MCF 10A (cell line): ENCODE measurements around the gene FARS2. TPM values are rescaled to one million over a fixed set of nuclear protein-coding genes. Genes with fewer than 3 reads are reported as not detected.

ENCODE experiments used
- BruUV-seq: library from RNA; stranded (reverse); fragments of 400-500 nt; replicated peaks from 2 replicates; lab custom pipeline; 2021; lab: Mats Ljungman, UMichigan
- CTCF ChIA-PET: fragments of 300-600 bp; sonication (Branson Sonifier 250); formaldehyde crosslinking; extraction: SDS; loops from one replicate; lab custom pipeline; 2021; ENCODE audit warnings: antibody characterized with exemption, inconsistent platforms; lab: Yijun Ruan, JAX
- POLR2A ChIA-PET: fragments of 300-600, 350-650 bp; sonication (Branson Sonifier 250); formaldehyde crosslinking; extraction: SDS; loops from one replicate; lab custom pipeline; 2020; ENCODE audit warnings: antibody characterized with exemption, inconsistent platforms; lab: Yijun Ruan, JAX
- DNase-seq: peaks from one replicate; pipeline ENCODE4 v3.0.0-alpha.2; 2018; ENCODE audit not compliant: unreplicated experiment
- H3K27ac Mint-ChIP-seq: one replicate; pipeline ENCODE4 v1.8.0; 2022; ENCODE audit warnings: mild to moderate bottlenecking, low read depth, mixed read lengths; ENCODE audit not compliant: unreplicated experiment
- H3K27me3 Mint-ChIP-seq: one replicate; pipeline ENCODE4 v1.8.0; 2022; ENCODE audit warnings: mixed read lengths; ENCODE audit not compliant: insufficient read depth, unreplicated experiment
- H3K36me3 Mint-ChIP-seq: one replicate; pipeline ENCODE4 v1.8.0; 2022; ENCODE audit warnings: mild to moderate bottlenecking, moderate library complexity, mixed read lengths; ENCODE audit not compliant: insufficient read depth, unreplicated experiment
- H3K4me1 Mint-ChIP-seq: one replicate; pipeline ENCODE4 v1.8.0; 2022; ENCODE audit warnings: mixed read lengths; ENCODE audit not compliant: insufficient read depth, unreplicated experiment
- H3K4me3 Mint-ChIP-seq: one replicate; pipeline ENCODE4 v1.8.0; 2022; ENCODE audit warnings: mild to moderate bottlenecking, moderate library complexity, mixed read lengths; ENCODE audit not compliant: unreplicated experiment
- H3K9me3 Mint-ChIP-seq: one replicate; pipeline ENCODE4 v1.8.0; 2022; ENCODE audit warnings: mixed read lengths; ENCODE audit not compliant: unreplicated experiment
- CTCF ChIP-seq: fragments of 200-600 bp; IDR thresholded peaks from one replicate; pipeline ENCODE4 v1.8.0; 2022; ENCODE audit warnings: antibody characterized with exemption, mild to moderate bottlenecking; ENCODE audit not compliant: unreplicated experiment
- intact Hi-C: fragments of 100-400 bp; cut with micrococcal nuclease; formaldehyde crosslinking; loops from 2 replicates; pipeline ENCODE4 v1.14.1; 2022
- total RNA-seq: library from RNA; stranded (reverse); gene quantifications from 2 replicates; pipeline ENCODE4 v1.2.3, GENCODE V29; 2022

Gene FARS2
- total RNA-seq, 1 experiment from 2014 or later: 18.2 TPM

- DNase-seq: peak; percentile 41
- no TSS peak for BruUV-seq
- peaks cover 15% of the 10 kb centered on the region for H3K4me1 Mint-ChIP-seq
- TF ChIP-seq CTCF: no peak
- H3K27ac Mint-ChIP-seq: peak overlapping the region; percentile 80
- POLR2A ChIA-PET: interaction anchor here (0.9 to 3.7 kb wide), 4 partner anchors 10 to 80 kb away, joined by 3 to 50 read pairs (median 3); partner anchors contain the start of genes FARS2 and LYRM4
- H3K4me3 Mint-ChIP-seq: peak overlapping the region; percentile 10
- CTCF ChIA-PET: interaction anchor here (0.6 kb wide), 1 partner anchor 1212 kb away, joined by 4 read pairs; no protein-coding TSS in a partner anchor
- no peaks in the 10 kb centered on the region for H3K27me3 Mint-ChIP-seq
- H3K36me3 Mint-ChIP-seq: peaks cover 15% of the 10 kb centered on the region
- intact Hi-C loops: loop anchor here (10.0 kb wide), 1 partner anchor 127 kb away; no protein-coding TSS in a partner anchor
- no peaks in the 10 kb centered on the region for H3K9me3 Mint-ChIP-seq
Measured at GRCh38 chr6:5271926-5272325, 10.6 kb downstream of the FARS2 start.

- no peak overlapping the region for H3K4me3 Mint-ChIP-seq
- intact Hi-C loops: loop anchor here (10.0 kb wide), 1 partner anchor 129 kb away; no protein-coding TSS in a partner anchor
- POLR2A ChIA-PET: interaction anchor here (1.2 kb wide), 1 partner anchor 13 kb away, joined by 5 read pairs; the partner anchor contains the start of genes FARS2 and LYRM4
Measured at GRCh38 chr6:5274231-5274630, 12.9 kb downstream of the FARS2 start.

GRCh38 chr6:5275497-5275896, 14.2 kb downstream of the FARS2 start:
- peak; percentile 11 for TF ChIP-seq CTCF
- no peaks in the 10 kb centered on the region for H3K36me3 Mint-ChIP-seq
- intact Hi-C loops: loop anchor here (10.0 kb wide), 1 partner anchor 131 kb away; no protein-coding TSS in a partner anchor
- H3K27ac Mint-ChIP-seq: no peak overlapping the region
- no peak overlapping the region for H3K4me3 Mint-ChIP-seq
- ChIA-PET CTCF (interaction anchor here (1.3 kb wide), 1 partner anchor 28 kb away, joined by 4 read pairs; no protein-coding TSS in a partner anchor), POLR2A (no interaction called here)
- DNase-seq: no peak
- no peaks in the 10 kb centered on the region for H3K9me3 Mint-ChIP-seq
- H3K27me3 Mint-ChIP-seq: no peaks in the 10 kb centered on the region
- peaks cover 15% of the 10 kb centered on the region for H3K4me1 Mint-ChIP-seq
- no TSS peak for BruUV-seq

More at GRCh38 chr6:5274231-5274630, 12.9 kb downstream of the FARS2 start:
- no peaks in the 10 kb centered on the region for H3K36me3 Mint-ChIP-seq
- no TSS peak for BruUV-seq
- DNase-seq: no peak
- H3K9me3 Mint-ChIP-seq: no peaks in the 10 kb centered on the region
- peaks cover 15% of the 10 kb centered on the region for H3K4me1 Mint-ChIP-seq
- no peak overlapping the region for H3K27ac Mint-ChIP-seq
- no peaks in the 10 kb centered on the region for H3K27me3 Mint-ChIP-seq
- TF ChIP-seq CTCF: no peak
- CTCF ChIA-PET: interaction anchor here (1.3 kb wide), 1 partner anchor 29 kb away, joined by 4 read pairs; no protein-coding TSS in a partner anchor

- H3K4me1 Mint-ChIP-seq: peaks cover 15% of the 10 kb centered on the region
- no peak for DNase-seq
- ChIA-PET POLR2A (interaction anchor here (0.6 to 1.0 kb wide), 2 partner anchors 12 to 103 kb away, joined by 3 read pairs; no protein-coding TSS in a partner anchor), CTCF (interaction anchor here (0.6 to 1.0 kb wide), 3 partner anchors 11 to 88 kb away, joined by 3 to 4 read pairs (median 4); no protein-coding TSS in a partner anchor)
- no peak for TF ChIP-seq CTCF
- no peak overlapping the region for H3K4me3 Mint-ChIP-seq
- no peaks in the 10 kb centered on the region for H3K36me3 Mint-ChIP-seq
- H3K9me3 Mint-ChIP-seq: no peaks in the 10 kb centered on the region
- H3K27me3 Mint-ChIP-seq: no peaks in the 10 kb centered on the region
- intact Hi-C loops: loop anchor here (10.0 kb wide), 1 partner anchor 132 kb away; no protein-coding TSS in a partner anchor
- H3K27ac Mint-ChIP-seq: no peak overlapping the region
- no TSS peak for BruUV-seq
Measured at GRCh38 chr6:5276581-5276980, 15.3 kb downstream of the FARS2 start.
